Activated CD8-positive, alpha-beta T cell treated with anti-CD3 and anti-CD28 coated beads, Interleukin-2, amount 10 ng/mL, durations not matched to agents 7 days and 5 days (primary cell): ENCODE data around the gene ZDHHC11B. TPM values are rescaled to one million over a fixed set of nuclear protein-coding genes. Genes with fewer than 3 reads are reported as not detected.
"Not testable (repeated sequence)": the region's sequence is repeated elsewhere in the genome, so short reads cannot be mapped to it uniquely, and the experiment has no call there.

Experiments
- ATAC-seq: fragments of 150-1000 bp; cut with Tn5 transposase; one replicate; pipeline ENCODE4 v1.10.0; 2021; ENCODE audit warnings: moderate library complexity
- CTCF ChIA-PET: fragments of 350-600 bp; sonication (Branson Sonifier 250); formaldehyde crosslinking; loops from one replicate; lab custom pipeline; 2021; ENCODE audit warnings: antibody characterized with exemption; lab: Charles Lee
- POLR2A ChIA-PET: fragments of 350-600 bp; sonication (Branson Sonifier 250); formaldehyde crosslinking; loops from one replicate; lab custom pipeline; 2021; ENCODE audit warnings: antibody characterized with exemption; lab: Charles Lee
- DNase-seq: peaks from one replicate; pipeline ENCODE4 v3.0.0-alpha.2; 2020
- H3K27ac Mint-ChIP-seq: one replicate; pipeline ENCODE4 v1.8.0; 2021; ENCODE audit warnings: mild to moderate bottlenecking, mixed read lengths
- H3K27me3 Mint-ChIP-seq: one replicate; pipeline ENCODE4 v1.8.0; 2021; ENCODE audit warnings: low read depth, mixed read lengths
- H3K36me3 Mint-ChIP-seq: one replicate; pipeline ENCODE4 v1.8.0; 2021; ENCODE audit warnings: low read depth, mixed read lengths
- H3K4me1 Mint-ChIP-seq: one replicate; pipeline ENCODE4 v1.8.0; 2021; ENCODE audit warnings: low read depth, mixed read lengths
- H3K4me3 Mint-ChIP-seq: one replicate; pipeline ENCODE4 v1.8.0; 2021; ENCODE audit warnings: mild to moderate bottlenecking, mixed read lengths
- H3K9me3 Mint-ChIP-seq: one replicate; pipeline ENCODE4 v1.8.0; 2022; ENCODE audit warnings: mixed read lengths; ENCODE audit not compliant: insufficient read depth
- total RNA-seq, 2 experiments: library from RNA; stranded (reverse); gene quantifications; one replicate each; pipeline ENCODE4 v1.2.3, GENCODE V29; 2021

Gene ZDHHC11B
- total RNA-seq, 2 experiments from 2014 or later: 0.10 TPM; not detected in 1

GRCh38 chr5:801472-801871, 16.9 kb upstream of the ZDHHC11B start:
- peaks cover 4% of the 10 kb centered on the region for H3K27me3 Mint-ChIP-seq
- no peak for ATAC-seq
- no peak overlapping the region for H3K4me3 Mint-ChIP-seq
- peaks cover 7% of the 10 kb centered on the region for H3K36me3 Mint-ChIP-seq
- DNase-seq: no peak
- H3K4me1 Mint-ChIP-seq: no peaks in the 10 kb centered on the region
- ChIA-PET POLR2A (no interaction called here), CTCF (no interaction called here)
- H3K9me3 Mint-ChIP-seq: peaks cover 4% of the 10 kb centered on the region
- H3K27ac Mint-ChIP-seq: no peak overlapping the region

- H3K27me3 Mint-ChIP-seq, DNase-seq, H3K9me3 Mint-ChIP-seq, H3K4me1 Mint-ChIP-seq, H3K36me3 Mint-ChIP-seq, ATAC-seq, H3K27ac Mint-ChIP-seq, H3K4me3 Mint-ChIP-seq, POLR2A ChIA-PET, CTCF ChIA-PET: not testable (repeated sequence)
Measured at GRCh38 chr5:801055-801454, 16.5 kb upstream of the ZDHHC11B start.

GRCh38 chr5:798505-799138, 14.1 kb upstream of the ZDHHC11B start:
- H3K27me3 Mint-ChIP-seq, H3K4me1 Mint-ChIP-seq, H3K4me3 Mint-ChIP-seq, POLR2A ChIA-PET, H3K27ac Mint-ChIP-seq, H3K36me3 Mint-ChIP-seq, CTCF ChIA-PET, H3K9me3 Mint-ChIP-seq, DNase-seq, ATAC-seq: not testable (repeated sequence)

GRCh38 chr5:797986-798385, 13.5 kb upstream of the ZDHHC11B start:
- H3K27me3 Mint-ChIP-seq, H3K36me3 Mint-ChIP-seq, POLR2A ChIA-PET, H3K27ac Mint-ChIP-seq, ATAC-seq, DNase-seq, CTCF ChIA-PET, H3K4me1 Mint-ChIP-seq, H3K4me3 Mint-ChIP-seq, H3K9me3 Mint-ChIP-seq: not testable (repeated sequence)

GRCh38 chr5:795873-796272, 11.3 kb upstream of the ZDHHC11B start:
- CTCF ChIA-PET, H3K27ac Mint-ChIP-seq, H3K4me3 Mint-ChIP-seq: not testable (repeated sequence)

GRCh38 chr5:794948-795347, 10.4 kb upstream of the ZDHHC11B start:
- H3K4me1 Mint-ChIP-seq, H3K27ac Mint-ChIP-seq, CTCF ChIA-PET, DNase-seq, H3K36me3 Mint-ChIP-seq, POLR2A ChIA-PET, H3K4me3 Mint-ChIP-seq, ATAC-seq, H3K9me3 Mint-ChIP-seq: not testable (repeated sequence)
- peaks cover 20% of the 10 kb centered on the region for H3K27me3 Mint-ChIP-seq

More at GRCh38 chr5:795873-796272, 11.3 kb upstream of the ZDHHC11B start:
- H3K9me3 Mint-ChIP-seq, ATAC-seq, H3K36me3 Mint-ChIP-seq, POLR2A ChIA-PET, H3K4me1 Mint-ChIP-seq, DNase-seq: not testable (repeated sequence)
- H3K27me3 Mint-ChIP-seq: peaks cover 13% of the 10 kb centered on the region

- H3K36me3 Mint-ChIP-seq, H3K4me3 Mint-ChIP-seq, ATAC-seq, DNase-seq, H3K27ac Mint-ChIP-seq, H3K9me3 Mint-ChIP-seq, POLR2A ChIA-PET, CTCF ChIA-PET: not testable (repeated sequence)
- H3K4me1 Mint-ChIP-seq: peaks cover 10% of the 10 kb centered on the region
- peaks cover 30% of the 10 kb centered on the region for H3K27me3 Mint-ChIP-seq
Measured at GRCh38 chr5:788703-789102, 4.2 kb upstream of the ZDHHC11B start.

- POLR2A ChIA-PET, H3K9me3 Mint-ChIP-seq, H3K36me3 Mint-ChIP-seq, CTCF ChIA-PET, DNase-seq, ATAC-seq, H3K27ac Mint-ChIP-seq, H3K4me3 Mint-ChIP-seq: not testable (repeated sequence)
- peaks cover 11% of the 10 kb centered on the region for H3K4me1 Mint-ChIP-seq
- peaks cover 25% of the 10 kb centered on the region for H3K27me3 Mint-ChIP-seq
Measured at GRCh38 chr5:787857-788233, 3.3 kb upstream of the ZDHHC11B start.

- H3K9me3 Mint-ChIP-seq, POLR2A ChIA-PET, H3K4me3 Mint-ChIP-seq, H3K27ac Mint-ChIP-seq, H3K36me3 Mint-ChIP-seq, H3K4me1 Mint-ChIP-seq, ATAC-seq, CTCF ChIA-PET, DNase-seq: not testable (repeated sequence)
- peaks cover 22% of the 10 kb centered on the region for H3K27me3 Mint-ChIP-seq
Measured at GRCh38 chr5:787224-787856, 2.8 kb upstream of the ZDHHC11B start.

- DNase-seq, H3K27ac Mint-ChIP-seq, H3K9me3 Mint-ChIP-seq, POLR2A ChIA-PET, CTCF ChIA-PET, H3K36me3 Mint-ChIP-seq, H3K4me1 Mint-ChIP-seq: not testable (repeated sequence)
- Mint-ChIP-seq H3K27me3 (peaks cover 14% of the 10 kb centered on the region), H3K4me3 (peak overlapping the region; percentile 60)
- peak; percentile 32 for ATAC-seq
Measured at GRCh38 chr5:785181-785705, 714 bp upstream of the ZDHHC11B start.

GRCh38 chr5:783881-784427, 575 bp downstream of the ZDHHC11B start:
- peak; percentile 9 for ATAC-seq
- H3K27me3 Mint-ChIP-seq, H3K36me3 Mint-ChIP-seq, H3K9me3 Mint-ChIP-seq, CTCF ChIA-PET, H3K27ac Mint-ChIP-seq, H3K4me1 Mint-ChIP-seq, POLR2A ChIA-PET: not testable (repeated sequence)
- peak; percentile 27 for DNase-seq
- peak overlapping the region; percentile 15 for H3K4me3 Mint-ChIP-seq

GRCh38 chr5:783049-783802, 1.3 kb downstream of the ZDHHC11B start:
- peak; percentile 14 for ATAC-seq
- peak; percentile 41 for DNase-seq
- H3K4me3 Mint-ChIP-seq, H3K9me3 Mint-ChIP-seq, POLR2A ChIA-PET, H3K36me3 Mint-ChIP-seq, CTCF ChIA-PET, H3K27me3 Mint-ChIP-seq, H3K27ac Mint-ChIP-seq, H3K4me1 Mint-ChIP-seq: not testable (repeated sequence)
